OCI-LY1 (cell line): ENCODE data around the gene EBF3.

Experiments used
- H2AFZ ChIP-seq: fragments of 200-600 bp; sonication (generic), shearing (Covaris generic); 2 replicates; pipeline ENCODE4 v1.6.0; 2014; ENCODE audit warnings: antibody characterized with exemption, mild to moderate bottlenecking, low read length
- H3F3A ChIP-seq: fragments of 200-600 bp; sonication (generic), shearing (Covaris generic); 2 replicates; pipeline ENCODE4 v1.6.0; 2014; ENCODE audit warnings: mild to moderate bottlenecking, antibody characterized with exemption, low read length, moderate library complexity; ENCODE audit not compliant: insufficient read depth
- H3K27ac ChIP-seq: fragments of 200-600 bp; sonication (generic); 2 replicates; pipeline ENCODE4 v1.5.1; 2014; ENCODE audit warnings: low read length, mixed run types, mild to moderate bottlenecking, low read depth; ENCODE audit not compliant: poor library complexity, severe bottlenecking
- H3K27me3 ChIP-seq: fragments of 200-600 bp; sonication (generic); 2 replicates; pipeline ENCODE4 v1.6.0; 2014; ENCODE audit warnings: antibody characterized with exemption, mild to moderate bottlenecking, low read length, moderate library complexity; ENCODE audit not compliant: insufficient read depth
- H3K36me3 ChIP-seq: fragments of 200-600 bp; sonication (generic); 2 replicates; pipeline ENCODE4 v1.6.1; 2014; ENCODE audit warnings: mild to moderate bottlenecking, antibody characterized with exemption, low read length, moderate library complexity, mixed read lengths; ENCODE audit not compliant: insufficient read depth
- H3K4me1 ChIP-seq: fragments of 200-600 bp; sonication (generic); 2 replicates; pipeline ENCODE4 v1.5.1; 2014; ENCODE audit warnings: mild to moderate bottlenecking, low read length, moderate library complexity; ENCODE audit not compliant: insufficient read depth, severe bottlenecking
- H3K4me2 ChIP-seq: fragments of 200-600 bp; sonication (generic), shearing (Covaris generic); 2 replicates; pipeline ENCODE4 v1.6.1; 2014; ENCODE audit warnings: low read length
- H3K4me3 ChIP-seq: fragments of 200-600 bp; sonication (generic); 2 replicates; pipeline ENCODE4 v1.5.1; 2014; ENCODE audit warnings: low read length, low read depth, mild to moderate bottlenecking, mixed read lengths; ENCODE audit not compliant: poor library complexity, severe bottlenecking
- H3K79me2 ChIP-seq: fragments of 200-600 bp; shearing (Covaris generic); 2 replicates; pipeline ENCODE4 v1.6.1; 2016; ENCODE audit warnings: mixed run types, low read length, mixed read lengths; ENCODE audit not compliant: insufficient read depth
- H3K9ac ChIP-seq: fragments of 200-600 bp; sonication (generic), shearing (Covaris generic); 2 replicates; pipeline ENCODE4 v1.6.1; 2014; ENCODE audit warnings: mild to moderate bottlenecking, low read length, mixed read lengths
- H3K9me2 ChIP-seq: fragments of 200-600 bp; sonication (generic), shearing (Covaris generic); 2 replicates; pipeline ENCODE4 v1.6.1; 2014; ENCODE audit warnings: low read depth, mild to moderate bottlenecking, low read length, mixed read lengths
- H3K9me3 ChIP-seq: fragments of 200-600 bp; shearing (Covaris generic); 2 replicates; pipeline ENCODE4 v1.6.1; 2014; ENCODE audit warnings: low read length, mixed read lengths
- H4K20me1 ChIP-seq: fragments of 200-600 bp; sonication (generic), shearing (Covaris generic); 2 replicates; pipeline ENCODE4 v1.6.0; 2016; ENCODE audit warnings: mild to moderate bottlenecking, low read length; ENCODE audit not compliant: insufficient read depth
- CTCF ChIP-seq: fragments of 200-600 bp; sonication (generic), shearing (Covaris generic); IDR thresholded peaks from 2 replicates; pipeline ENCODE4 v1.5.1; 2017; ENCODE audit warnings: mild to moderate bottlenecking, antibody characterized with exemption, low read length, moderate library complexity, mixed read lengths
- EZH2 ChIP-seq: fragments of 200-600 bp; sonication (generic), shearing (Covaris generic); IDR thresholded peaks from 2 replicates; pipeline ENCODE4 v1.8.0; 2017; ENCODE audit warnings: borderline replicate concordance, mixed run types, mild to moderate bottlenecking, antibody characterized with exemption, low read length, moderate library complexity, mixed read lengths

EBF3 gene

GRCh38 chr10:129863201-129863663 lies 100.8 kb downstream of the EBF3 start:
- Histone ChIP-seq H3K79me2 (no peaks in the 10 kb centered on the region), H3F3A (no peaks in the 10 kb centered on the region), H3K9me3 (no peaks in the 10 kb centered on the region), H3K9me2 (no peaks in the 10 kb centered on the region), H3K36me3 (no peaks in the 10 kb centered on the region), H3K4me1 (no peaks in the 10 kb centered on the region), H2AFZ (no peak overlapping the region), H3K9ac (no peak overlapping the region), H3K27ac (no peak overlapping the region), H3K27me3 (peaks cover 3% of the 10 kb centered on the region; the same call in 1 of the 2 replicates), H4K20me1 (no peaks in the 10 kb centered on the region), H3K4me2 (no peak overlapping the region), H3K4me3 (no peak overlapping the region)
- TF ChIP-seq CTCF (no peak), EZH2 (no peak)

- Histone ChIP-seq H3K9ac (no peak overlapping the region), H3K9me3 (no peaks in the 10 kb centered on the region), H3K4me3 (no peak overlapping the region), H3K4me1 (no peaks in the 10 kb centered on the region), H3K9me2 (no peaks in the 10 kb centered on the region), H3K27me3 (peaks cover 3% of the 10 kb centered on the region; the same call in 1 of the 2 replicates), H2AFZ (no peak overlapping the region), H4K20me1 (no peaks in the 10 kb centered on the region), H3F3A (no peaks in the 10 kb centered on the region), H3K27ac (no peak overlapping the region), H3K36me3 (no peaks in the 10 kb centered on the region), H3K4me2 (no peak overlapping the region), H3K79me2 (no peaks in the 10 kb centered on the region)
- no peak for TF ChIP-seq CTCF
- TF ChIP-seq EZH2: no peak
Measured at GRCh38 chr10:129861776-129862531, 102.1 kb downstream of the EBF3 start.

- H3K27ac ChIP-seq: no peak overlapping the region
- H4K20me1 ChIP-seq: no peaks in the 10 kb centered on the region
- H3K9me3 ChIP-seq: peaks cover 2% of the 10 kb centered on the region; the same call in 1 of the 2 replicates
- H3K4me1 ChIP-seq: no peaks in the 10 kb centered on the region
- no peak overlapping the region for H3K9ac ChIP-seq
- peaks cover 14% of the 10 kb centered on the region; the same call in 1 of the 2 replicates for H3K27me3 ChIP-seq
- no peaks in the 10 kb centered on the region for H3K9me2 ChIP-seq
- H3K36me3 ChIP-seq: no peaks in the 10 kb centered on the region
- H2AFZ ChIP-seq: no peak overlapping the region
- no peak overlapping the region for H3K4me3 ChIP-seq
- H3F3A ChIP-seq: no peaks in the 10 kb centered on the region
- no peaks in the 10 kb centered on the region for H3K79me2 ChIP-seq
- TF ChIP-seq EZH2 (no peak), CTCF (no peak)
- H3K4me2 ChIP-seq: no peak overlapping the region
Measured at GRCh38 chr10:129860396-129860795, 103.7 kb downstream of the EBF3 start.
